HG03354 (cell line): ENCODE data around the gene PROC.

Experiments used
- ATAC-seq: cut with Tn5 transposase; IDR thresholded peaks from one replicate; pipeline ENCODE4 v1.9.1; 2021; ENCODE audit warnings: mild to moderate bottlenecking; ENCODE audit not compliant: unreplicated experiment, poor library complexity, severe bottlenecking

The PROC gene

GRCh38 chr2:127418300-127419111 lies at the start of gene PROC:
TSS of gene PROC (plus strand) at chr2:127418427. CDS start at chr2:127419943, 1,516 bp downstream.
- no peak for ATAC-seq

DNA sequence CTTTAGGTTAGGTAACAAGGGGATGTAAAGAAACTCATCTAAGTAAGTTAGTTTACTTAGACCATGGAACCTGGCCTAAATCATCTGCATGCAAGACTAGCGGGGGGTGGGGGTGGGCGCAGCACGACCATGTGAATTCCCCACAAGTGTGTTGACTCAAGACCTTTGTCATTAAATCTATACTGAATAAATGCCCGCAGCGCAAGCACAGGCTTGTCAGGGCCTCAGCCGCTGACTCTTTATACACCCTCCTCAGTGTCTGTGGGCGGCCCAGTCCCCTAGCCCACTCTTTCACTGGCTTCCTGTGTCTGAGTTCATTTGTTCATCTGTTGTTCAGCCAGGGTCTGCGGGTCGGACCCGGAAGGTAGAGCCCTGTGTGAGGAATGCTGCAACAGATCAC lies 48.2 kb upstream of the PROC start:
- no peak for ATAC-seq

DNA sequence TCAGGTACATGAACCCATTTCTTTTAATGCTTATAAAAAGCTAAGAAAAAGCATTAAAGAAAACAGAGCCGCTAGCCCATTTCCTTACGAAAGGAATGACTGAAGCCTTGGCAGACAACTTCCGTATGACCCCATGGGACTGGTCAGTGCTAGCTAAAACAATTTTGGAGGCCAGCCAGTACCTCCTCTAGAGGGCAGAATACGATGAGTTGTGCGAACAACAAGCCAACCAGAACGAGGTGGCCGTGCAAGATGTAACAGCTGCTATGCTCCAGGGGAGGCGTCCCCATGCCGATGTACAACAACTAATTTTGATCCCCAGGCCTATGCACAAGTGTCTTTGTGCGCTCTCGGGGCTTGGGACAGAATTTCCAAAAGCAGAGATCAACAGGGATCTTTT lies 47.2 kb upstream of the PROC start:
- ATAC-seq, result no peak

- ATAC-seq, result no peak
Measured at GRCh38 chr2:127373362-127374083, 44.7 kb upstream of the PROC start.

- ATAC-seq, result no peak
Measured at GRCh38 chr2:127376257-127376656, 42.0 kb upstream of the PROC start.

DNA sequence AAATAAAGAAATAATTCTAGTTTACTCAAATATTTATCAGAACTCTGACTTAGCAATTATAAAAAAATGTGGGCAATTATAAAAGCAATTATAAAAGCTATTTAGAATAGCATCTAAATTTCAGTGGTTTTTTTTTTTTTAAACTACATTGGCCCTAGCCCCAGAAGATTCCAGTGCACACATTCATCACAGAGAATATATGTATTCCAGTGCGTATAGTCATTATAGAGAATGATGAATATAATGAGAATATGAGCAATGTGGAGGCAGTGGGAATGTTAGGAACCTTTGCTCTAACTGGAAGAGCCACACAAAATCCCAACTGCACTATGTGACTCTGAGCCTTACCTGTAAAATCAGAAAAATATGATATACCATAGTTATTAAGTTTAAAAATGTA lies 41.0 kb upstream of the PROC start:
- ATAC-seq, result no peak

GRCh38 chr2:127378720-127379119 lies 39.5 kb upstream of the PROC start:
- no peak for ATAC-seq

DNA sequence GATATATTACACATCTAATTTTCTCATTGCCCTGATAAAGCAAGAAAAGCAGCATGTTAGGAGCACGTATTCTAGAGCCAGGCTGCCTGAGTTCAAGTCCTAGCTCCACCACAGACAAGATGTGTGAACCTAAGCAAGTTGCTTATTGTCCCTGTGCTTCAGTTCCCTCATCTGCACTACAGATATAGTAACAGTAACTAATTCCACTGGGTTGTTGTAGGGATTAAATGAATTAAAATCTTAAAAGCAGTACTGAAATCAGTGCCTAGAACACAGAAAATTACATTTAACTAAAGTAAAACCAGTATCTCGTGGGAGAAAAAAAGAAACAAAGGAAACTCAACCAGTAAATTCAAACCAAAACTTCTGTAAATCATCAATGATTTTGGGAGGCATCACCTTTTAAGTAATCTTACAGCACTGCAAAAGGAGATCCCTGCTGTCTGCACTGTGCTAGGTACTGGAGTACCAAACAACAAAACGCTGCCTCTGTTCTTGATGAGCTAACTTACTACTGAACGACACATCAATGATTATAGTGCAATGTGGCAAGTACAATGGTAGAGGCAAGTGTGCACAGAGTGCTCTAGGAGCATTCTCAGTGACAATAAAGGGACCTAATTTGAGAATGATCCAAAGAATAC lies 38.4 kb upstream of the PROC start:
- peak; percentile 77 for ATAC-seq

GRCh38 chr2:127381762-127382161 lies 36.5 kb upstream of the PROC start:
- ATAC-seq, result no peak

DNA sequence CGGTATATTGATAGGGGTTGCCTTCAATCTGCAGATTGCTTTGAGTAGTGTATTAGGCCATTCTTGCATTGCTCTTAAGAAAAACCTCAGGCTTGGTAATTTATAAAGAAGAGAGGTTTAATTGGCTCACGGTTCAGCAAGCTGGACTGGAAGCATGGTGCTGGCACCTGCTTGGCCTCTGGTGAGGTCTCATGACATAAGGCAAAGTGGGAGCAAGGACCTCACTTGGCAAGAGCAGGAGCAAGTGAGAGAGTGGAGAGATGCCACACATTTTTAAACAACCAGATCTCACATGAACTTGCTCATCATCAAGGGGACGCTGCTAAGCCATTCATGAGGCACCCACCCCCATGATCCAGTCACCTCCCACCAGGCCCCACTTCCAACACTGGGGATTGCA lies 35.4 kb upstream of the PROC start:
- no peak for ATAC-seq

DNA sequence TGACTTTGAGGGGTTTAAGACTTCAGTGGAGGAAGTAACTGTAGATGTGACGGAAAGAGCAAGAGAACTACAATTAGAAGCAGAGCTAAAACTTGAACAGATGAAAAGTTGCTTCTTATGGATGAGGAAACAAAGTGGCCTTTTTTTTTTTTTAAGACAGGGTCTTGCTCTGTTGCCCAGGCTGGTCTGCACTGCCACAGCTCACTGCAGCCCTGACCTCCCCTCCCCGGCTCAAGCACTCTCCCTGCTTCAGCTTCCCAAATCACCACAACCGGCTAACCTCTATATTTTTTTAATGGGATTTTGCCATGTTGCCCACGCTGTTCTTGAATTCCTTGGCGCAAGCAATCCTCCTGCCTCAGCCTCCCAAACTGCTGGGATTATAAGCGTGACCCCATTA lies 33.7 kb upstream of the PROC start:
- no peak for ATAC-seq

DNA sequence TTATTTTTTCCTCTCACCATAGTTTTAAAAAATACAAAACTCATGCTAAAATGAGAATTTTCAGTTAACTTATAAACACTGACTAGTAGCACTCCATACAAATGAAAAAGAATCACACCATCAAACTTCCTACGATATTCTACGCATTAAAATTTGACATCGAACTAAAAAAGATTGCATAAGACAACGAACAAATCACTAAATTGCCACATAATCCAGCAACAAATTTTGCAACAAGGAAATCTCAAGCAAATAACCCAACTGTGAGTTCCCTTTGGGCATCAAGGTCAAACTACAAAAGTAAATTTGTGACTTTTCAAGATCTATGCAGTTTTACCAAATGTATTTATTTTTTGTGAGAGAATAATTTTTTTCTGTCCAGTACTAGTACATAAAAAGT lies 32.0 kb upstream of the PROC start:
- ATAC-seq, result no peak

GRCh38 chr2:127386764-127387654 lies 31.2 kb upstream of the PROC start:
- peak; percentile 71 for ATAC-seq

DNA sequence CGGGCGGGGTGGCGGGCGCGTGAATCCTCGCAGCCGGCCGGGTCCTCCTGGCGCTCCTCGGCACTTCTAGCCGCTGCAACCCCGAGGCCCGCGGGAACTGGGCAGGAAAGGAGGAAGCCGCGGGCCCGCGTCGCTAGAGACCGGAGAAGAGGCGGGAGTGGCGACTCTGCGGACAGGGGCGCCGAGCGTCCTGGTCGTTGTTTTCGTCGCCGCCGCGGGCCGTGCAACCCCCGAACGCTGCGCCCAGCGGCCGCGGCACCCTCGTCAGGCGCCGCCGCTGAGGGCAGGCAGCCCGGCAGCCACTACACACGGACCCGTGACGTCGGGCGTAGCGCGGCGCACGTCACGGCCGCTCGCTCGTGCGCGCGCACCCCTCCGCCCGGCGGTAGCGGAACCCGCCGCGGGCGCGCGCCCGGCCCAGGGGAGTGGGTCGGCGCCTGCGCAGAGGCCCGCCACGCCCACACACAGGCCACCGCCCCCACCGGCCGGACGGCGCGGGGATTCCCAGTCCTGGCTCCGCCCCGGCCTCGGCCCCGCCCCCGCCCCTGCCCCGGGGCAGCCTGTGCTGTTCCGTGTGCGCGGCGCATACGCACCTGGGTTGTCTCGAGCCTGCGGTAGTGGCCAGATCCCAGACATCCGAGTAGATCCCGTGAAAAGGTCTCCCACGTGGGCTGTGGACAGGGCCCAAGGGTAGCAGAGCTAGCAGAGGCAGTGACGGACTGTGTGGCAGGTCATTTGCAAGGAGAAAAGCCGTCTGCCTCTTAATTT lies 30.4 kb upstream of the PROC start, which contains the start of gene MAP3K2:
TSS of gene MAP3K2 (minus strand) at position 321 of the 768 bp plus-strand sequence. CDS start 44,846 bp downstream, outside the sequence.
- peak; percentile 72 for ATAC-seq

DNA sequence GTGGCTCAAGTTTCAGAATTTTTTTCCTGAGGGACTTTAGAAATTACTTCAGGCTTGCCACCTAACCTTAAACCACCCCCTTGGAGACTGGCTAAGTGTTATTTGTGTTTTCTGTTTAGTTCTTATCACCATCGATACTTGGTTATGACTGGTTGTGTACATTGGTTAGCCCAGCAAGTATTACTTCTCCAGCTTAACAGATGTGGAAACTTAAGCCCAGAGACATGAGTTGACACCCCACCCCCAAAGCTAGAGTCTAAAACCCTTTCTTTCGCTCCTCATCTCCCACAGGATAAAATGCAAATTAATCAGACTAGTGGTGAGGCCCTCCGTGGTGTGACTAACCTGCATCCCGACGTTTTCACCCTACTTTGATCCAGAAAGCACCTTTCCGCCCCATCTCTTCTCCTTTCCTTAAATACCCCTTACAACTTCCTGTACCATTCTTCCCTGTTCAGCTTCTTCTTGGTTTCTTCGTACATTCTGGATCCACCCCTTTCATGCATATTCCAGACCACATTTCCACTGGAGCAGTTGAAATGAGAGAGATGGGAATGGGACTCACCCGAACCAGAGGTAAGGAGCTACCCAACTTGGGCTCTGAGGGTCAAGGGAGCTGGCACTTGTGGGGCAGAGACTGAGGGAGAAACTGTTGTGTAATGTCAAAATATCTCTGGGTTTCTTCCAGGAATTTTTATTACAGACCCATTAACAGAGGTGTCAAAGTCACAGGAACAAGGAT lies 29.6 kb upstream of the PROC start:
- peak; percentile 38 for ATAC-seq

DNA sequence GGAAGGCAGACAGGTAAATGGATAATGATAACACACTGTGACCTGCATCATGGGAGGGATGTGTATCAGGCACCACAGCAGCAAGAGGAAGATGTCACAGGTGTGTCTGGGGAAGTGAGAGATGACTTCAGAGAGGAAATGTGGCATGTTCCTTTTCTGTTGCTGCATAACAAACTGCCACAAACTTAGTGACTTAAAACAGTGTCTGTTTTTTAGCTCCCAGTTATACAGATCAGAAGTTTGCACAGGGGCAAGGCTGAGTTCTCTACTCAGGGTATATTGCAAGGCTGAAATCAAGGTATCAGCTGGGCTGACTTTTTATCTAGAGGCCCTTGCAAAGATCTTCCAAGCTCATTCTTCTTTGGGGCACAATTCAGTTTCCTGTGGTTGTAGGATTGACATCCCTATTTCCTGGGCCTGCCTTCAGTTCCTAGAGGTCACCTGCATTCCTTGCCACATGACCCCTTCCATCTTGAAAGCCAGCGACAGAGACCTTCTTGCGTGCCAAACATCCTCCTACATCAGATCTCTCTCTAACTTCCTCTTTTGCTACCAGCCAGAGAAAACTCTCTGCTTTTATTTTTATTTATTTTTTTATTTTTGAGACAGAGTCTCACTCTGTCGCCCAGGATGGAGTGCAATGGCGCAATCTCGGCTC lies 28.3 kb upstream of the PROC start:
- ATAC-seq, result peak; percentile 19

GRCh38 chr2:127392133-127392827 lies 25.9 kb upstream of the PROC start:
- no peak for ATAC-seq
